ENCODE data around the gene KLF6. TPM values are rescaled to one million over a fixed set of nuclear protein-coding genes. Genes with fewer than 3 reads are reported as not detected.

Gene KLF6
- total and polyA plus RNA-seq, 2 donors (not counting 1 experiment from before 2014, with no cell fraction given): 96.1 to 105 TPM

DNA sequence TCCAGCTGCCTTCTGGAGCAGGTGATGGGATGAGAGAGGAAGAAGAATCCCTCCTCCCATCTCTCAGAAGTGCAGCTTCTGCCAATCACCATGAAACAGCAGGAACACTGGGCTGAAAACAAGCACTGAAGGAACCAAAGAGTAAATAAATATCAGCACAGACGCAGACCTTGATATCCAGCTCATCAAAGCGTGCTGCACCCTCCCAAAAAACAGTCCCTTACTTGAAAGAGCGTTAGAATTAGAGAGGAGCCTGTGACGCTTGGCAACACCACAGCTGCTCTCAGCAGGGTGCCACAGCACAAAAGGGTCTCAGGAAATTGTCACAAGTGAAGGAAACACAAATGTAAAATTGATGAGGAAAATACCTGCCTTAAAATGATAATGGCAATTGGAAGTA is 39.5 kb downstream of the KLF6 start:
- TF ChIP-seq EZH2 (IDR thresholded peaks at IDR 0.05; ENCODE audit: low read length, missing control alignments): no peak
- TF ChIP-seq, protein P1, sequence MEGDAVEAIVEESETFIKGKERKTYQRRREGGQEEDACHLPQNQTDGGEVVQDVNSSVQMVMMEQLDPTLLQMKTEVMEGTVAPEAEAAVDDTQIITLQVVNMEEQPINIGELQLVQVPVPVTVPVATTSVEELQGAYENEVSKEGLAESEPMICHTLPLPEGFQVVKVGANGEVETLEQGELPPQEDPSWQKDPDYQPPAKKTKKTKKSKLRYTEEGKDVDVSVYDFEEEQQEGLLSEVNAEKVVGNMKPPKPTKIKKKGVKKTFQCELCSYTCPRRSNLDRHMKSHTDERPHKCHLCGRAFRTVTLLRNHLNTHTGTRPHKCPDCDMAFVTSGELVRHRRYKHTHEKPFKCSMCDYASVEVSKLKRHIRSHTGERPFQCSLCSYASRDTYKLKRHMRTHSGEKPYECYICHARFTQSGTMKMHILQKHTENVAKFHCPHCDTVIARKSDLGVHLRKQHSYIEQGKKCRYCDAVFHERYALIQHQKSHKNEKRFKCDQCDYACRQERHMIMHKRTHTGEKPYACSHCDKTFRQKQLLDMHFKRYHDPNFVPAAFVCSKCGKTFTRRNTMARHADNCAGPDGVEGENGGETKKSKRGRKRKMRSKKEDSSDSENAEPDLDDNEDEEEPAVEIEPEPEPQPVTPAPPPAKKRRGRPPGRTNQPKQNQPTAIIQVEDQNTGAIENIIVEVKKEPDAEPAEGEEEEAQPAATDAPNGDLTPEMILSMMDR (conservative IDR thresholded peaks at IDR 0.05 in 1 of 2, IDR thresholded peaks at IDR 0.05 in 1 of 2; ENCODE audit: low read depth in 1 of 2, low read length in 2 of 2): no peak
- no peak overlapping the region for H3K27ac ChIP-seq (ENCODE audit: insufficient read depth, low read length)
- no peak overlapping the region for H2AFZ ChIP-seq (ENCODE audit: low read length)
- no peak overlapping the region for H3K9ac ChIP-seq (ENCODE audit: insufficient read depth, low read length)
- peaks cover 8% of the 10 kb centered on the region for H3K4me1 ChIP-seq (ENCODE audit: control insufficient read depth, extremely low read depth, insufficient read depth, low read length)
- H3K4me3 ChIP-seq (replicated peaks in 1 of 4; ENCODE audit: control extremely low read depth in 1 of 4, insufficient read depth in 1 of 4, low read depth in 3 of 4, low read length in 4 of 4): no peak overlapping the region
- no peaks in the 10 kb centered on the region for H3K36me3 ChIP-seq (ENCODE audit: control insufficient read depth, insufficient read depth, low read length)
- H3K27me3 ChIP-seq (ENCODE audit: control insufficient read depth, insufficient read depth, low read length): no peaks in the 10 kb centered on the region
- no peaks in the 10 kb centered on the region for H4K20me1 ChIP-seq (ENCODE audit: control insufficient read depth, extremely low read depth, insufficient read depth, low read length)
- no peaks in the 10 kb centered on the region for H3K79me2 ChIP-seq (ENCODE audit: control insufficient read depth, insufficient read depth, low read length)
- DNase-seq (ENCODE audit: low read depth in 2 of 2): no peak
- H3K4me2 ChIP-seq (ENCODE audit: extremely low read depth, insufficient read depth, low read length): no peak overlapping the region
- H3K9me3 ChIP-seq (ENCODE audit: control insufficient read depth, insufficient read depth, low read depth, low read length): no peaks in the 10 kb centered on the region

- Histone ChIP-seq H3K4me2 (ENCODE audit: extremely low read depth, insufficient read depth, low read length) (peak overlapping the region; percentile 88), H3K4me1 (ENCODE audit: control insufficient read depth, extremely low read depth, insufficient read depth, low read length) (peaks cover 3% of the 10 kb centered on the region), H3K79me2 (ENCODE audit: control insufficient read depth, insufficient read depth, low read length) (no peaks in the 10 kb centered on the region), H3K9ac (ENCODE audit: insufficient read depth, low read length) (peak overlapping the region; percentile 30), H3K27ac (ENCODE audit: insufficient read depth, low read length) (peak overlapping the region; percentile 71), H3K4me3 (replicated peaks in 1 of 4; ENCODE audit: control extremely low read depth in 1 of 4, insufficient read depth in 1 of 4, low read depth in 3 of 4, low read length in 4 of 4) (peak overlapping the region in 3 of 4 experiments; percentile 28 to 45 (median 37)), H3K36me3 (ENCODE audit: control insufficient read depth, insufficient read depth, low read length) (no peaks in the 10 kb centered on the region), H3K27me3 (ENCODE audit: control insufficient read depth, insufficient read depth, low read length) (no peaks in the 10 kb centered on the region), H4K20me1 (ENCODE audit: control insufficient read depth, extremely low read depth, insufficient read depth, low read length) (no peaks in the 10 kb centered on the region), H3K9me3 (ENCODE audit: control insufficient read depth, insufficient read depth, low read depth, low read length) (no peaks in the 10 kb centered on the region), H2AFZ (ENCODE audit: low read length) (peak overlapping the region; percentile 94)
- no peak for TF ChIP-seq EZH2 (IDR thresholded peaks at IDR 0.05; ENCODE audit: low read length, missing control alignments)
- TF ChIP-seq, protein P1 (conservative IDR thresholded peaks at IDR 0.05 in 1 of 2, IDR thresholded peaks at IDR 0.05 in 1 of 2; ENCODE audit: low read depth in 1 of 2, low read length in 2 of 2): no peak
- DNase-seq (ENCODE audit: low read depth in 2 of 2): peak; percentile 45 to 86
Measured at GRCh38 chr10:3741688-3742461, 43.1 kb downstream of the KLF6 start.

- no peak overlapping the region for H2AFZ ChIP-seq (ENCODE audit: low read length)
- H3K9me3 ChIP-seq (ENCODE audit: control insufficient read depth, insufficient read depth, low read depth, low read length): no peaks in the 10 kb centered on the region
- H3K9ac ChIP-seq (ENCODE audit: insufficient read depth, low read length): no peak overlapping the region
- no peak overlapping the region for H3K4me2 ChIP-seq (ENCODE audit: extremely low read depth, insufficient read depth, low read length)
- peaks cover 3% of the 10 kb centered on the region for H3K4me1 ChIP-seq (ENCODE audit: control insufficient read depth, extremely low read depth, insufficient read depth, low read length)
- H3K79me2 ChIP-seq (ENCODE audit: control insufficient read depth, insufficient read depth, low read length): no peaks in the 10 kb centered on the region
- peak; percentile 54 to 83 for DNase-seq (ENCODE audit: low read depth in 2 of 2)
- H3K36me3 ChIP-seq (ENCODE audit: control insufficient read depth, insufficient read depth, low read length): no peaks in the 10 kb centered on the region
- no peak overlapping the region for H3K4me3 ChIP-seq (replicated peaks in 1 of 4; ENCODE audit: control extremely low read depth in 1 of 4, insufficient read depth in 1 of 4, low read depth in 3 of 4, low read length in 4 of 4)
- no peaks in the 10 kb centered on the region for H4K20me1 ChIP-seq (ENCODE audit: control insufficient read depth, extremely low read depth, insufficient read depth, low read length)
- TF ChIP-seq, protein P1 (conservative IDR thresholded peaks at IDR 0.05 in 1 of 2, IDR thresholded peaks at IDR 0.05 in 1 of 2; ENCODE audit: low read depth in 1 of 2, low read length in 2 of 2): no peak
- no peak for TF ChIP-seq EZH2 (IDR thresholded peaks at IDR 0.05; ENCODE audit: low read length, missing control alignments)
- no peak overlapping the region for H3K27ac ChIP-seq (ENCODE audit: insufficient read depth, low read length)
- H3K27me3 ChIP-seq (ENCODE audit: control insufficient read depth, insufficient read depth, low read length): no peaks in the 10 kb centered on the region
Measured at GRCh38 chr10:3740157-3740871, 44.7 kb downstream of the KLF6 start.

Data from fibroblast of lung (primary cell).